GM18507 (cell line): ENCODE results near the gene FSTL3.

Experiments used
- DNase-seq: peaks from one replicate; pipeline ENCODE4 v3.0.0; 2011; ENCODE audit warnings: low read depth; ENCODE audit not compliant: insufficient read length; ENCODE audit errors: extremely low spot score
- FAIRE-seq: peaks from 2 replicates; lab custom pipeline; 2011; peaks lifted over from hg19 to GRCh38; lab: Jason Lieb, UNC

Gene FSTL3

GRCh38 chr19:644363-644762 lies 31.8 kb upstream of the FSTL3 start:
- FAIRE-seq (no peak), DNase-seq (no peak)

- DNase-seq (no peak), FAIRE-seq (no peak)
These were observed 31.4 kb upstream of the FSTL3 start for GRCh38 chr19:644789-645188.

- no peak for DNase-seq
- FAIRE-seq, result no peak
These were observed 30.0 kb upstream of the FSTL3 start for GRCh38 chr19:645912-646778.

- FAIRE-seq (no peak), DNase-seq (no peak)
These were observed 29.2 kb upstream of the FSTL3 start for GRCh38 chr19:646779-647565.

- no peak for FAIRE-seq
These were observed 28.5 kb upstream of the FSTL3 start for GRCh38 chr19:647566-648284.

GRCh38 chr19:648305-648704 lies 27.9 kb upstream of the FSTL3 start:
- DNase-seq (no peak), FAIRE-seq (no peak)

More at GRCh38 chr19:647566-648284, 28.5 kb upstream of the FSTL3 start:
- no peak for DNase-seq

DNA sequence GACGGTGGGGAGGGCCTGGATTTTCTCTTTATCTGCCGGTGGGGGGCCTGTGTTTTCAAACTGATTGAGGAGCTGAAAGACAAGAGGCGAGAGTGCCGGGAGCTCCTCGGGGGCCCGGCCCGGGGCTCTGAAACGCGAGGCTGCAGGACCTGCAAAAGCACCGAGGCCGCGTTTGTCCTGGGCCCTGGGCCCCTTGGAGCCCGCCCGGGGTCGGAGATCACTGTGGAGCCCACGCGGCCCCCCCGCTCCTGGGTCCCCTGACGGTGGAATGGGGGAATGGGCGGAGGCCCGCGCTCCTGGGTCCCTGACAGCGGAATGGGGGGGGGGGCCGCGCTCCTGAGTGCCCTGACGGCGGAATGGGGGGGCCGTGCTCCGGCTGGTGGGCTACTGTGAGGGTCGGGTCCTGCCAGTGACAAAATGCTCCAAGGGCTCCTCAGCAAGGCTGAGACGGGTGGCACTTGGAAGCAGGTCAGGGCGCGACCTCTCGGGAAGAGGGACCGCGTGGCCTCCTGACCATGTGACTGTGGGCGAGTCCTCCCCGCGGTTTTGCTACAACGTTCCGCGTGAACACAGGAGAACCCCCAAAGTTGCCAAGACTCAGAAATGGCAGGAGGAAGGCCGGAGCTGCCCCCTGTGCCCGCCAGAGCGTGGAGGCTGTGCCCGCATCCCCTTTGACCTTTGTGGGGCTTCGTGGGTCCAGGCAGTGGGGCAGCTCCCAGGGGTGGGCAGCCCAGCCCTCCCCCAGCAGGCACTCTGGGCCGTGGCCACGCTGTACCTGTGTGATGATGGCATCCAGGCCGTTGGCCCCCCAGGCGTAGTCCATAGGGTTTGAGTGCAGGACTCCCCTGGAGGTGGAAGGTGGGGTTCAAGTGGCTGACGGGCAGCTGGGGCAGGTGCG lies 27.0 kb upstream of the FSTL3 start:
- FAIRE-seq (no peak), DNase-seq (no peak)

- DNase-seq (no peak), FAIRE-seq (no peak)
These were observed 26.1 kb upstream of the FSTL3 start for GRCh38 chr19:650121-650520.

GRCh38 chr19:651114-651818 lies 24.9 kb upstream of the FSTL3 start:
- no peak for DNase-seq
- FAIRE-seq, result no peak

DNA sequence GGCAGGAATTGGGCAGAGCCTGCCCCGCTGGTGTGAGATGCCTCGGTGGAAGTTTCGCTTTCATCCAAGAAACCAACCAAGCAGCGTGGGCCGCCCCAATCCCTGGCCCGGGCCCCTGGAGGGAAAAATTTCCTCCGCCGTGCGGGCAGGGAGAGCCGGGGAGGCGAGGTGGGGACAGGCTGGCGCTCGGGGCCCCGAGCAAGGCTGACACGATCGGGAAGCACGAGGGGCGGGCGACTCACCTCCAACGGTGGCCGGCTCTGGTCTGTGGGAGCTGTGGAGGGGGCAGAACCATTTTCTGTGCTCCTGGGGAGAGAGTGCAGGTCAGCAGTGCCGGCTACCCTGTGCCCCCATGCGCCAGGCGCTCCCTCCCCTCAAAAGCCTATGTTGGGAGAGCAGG lies 24.2 kb upstream of the FSTL3 start:
- no peak for FAIRE-seq
- no peak for DNase-seq

GRCh38 chr19:652467-653389 lies 23.5 kb upstream of the FSTL3 start:
- FAIRE-seq (no peak), DNase-seq (no peak)

GRCh38 chr19:653425-653824 lies 22.8 kb upstream of the FSTL3 start:
- no peak for FAIRE-seq
- DNase-seq, result no peak

DNA sequence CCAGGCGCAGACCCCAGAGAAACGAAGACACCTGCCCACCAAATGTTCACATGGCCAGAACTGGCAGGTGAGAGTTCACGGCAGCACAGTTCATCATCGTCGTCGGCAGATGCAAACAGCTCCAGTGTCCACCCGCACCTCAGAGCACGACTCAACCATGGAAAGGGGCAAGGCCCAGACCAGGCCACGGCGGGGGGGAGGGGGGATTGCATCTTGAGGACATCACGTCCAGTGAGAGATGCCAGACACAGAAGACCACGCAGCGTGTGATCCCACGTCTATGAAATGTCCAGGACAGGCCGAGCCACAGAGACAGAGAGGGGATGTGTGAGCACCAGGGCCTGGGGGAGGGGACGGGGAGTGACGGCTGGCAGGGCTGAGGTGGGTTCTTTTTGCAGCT lies 20.5 kb upstream of the FSTL3 start:
- FAIRE-seq, result no peak

GRCh38 chr19:656751-657559 lies 19.2 kb upstream of the FSTL3 start:
- DNase-seq (no peak), FAIRE-seq (no peak)

More for the DNA sequence above, 20.5 kb upstream of the FSTL3 start:
- DNase-seq, result no peak

DNA sequence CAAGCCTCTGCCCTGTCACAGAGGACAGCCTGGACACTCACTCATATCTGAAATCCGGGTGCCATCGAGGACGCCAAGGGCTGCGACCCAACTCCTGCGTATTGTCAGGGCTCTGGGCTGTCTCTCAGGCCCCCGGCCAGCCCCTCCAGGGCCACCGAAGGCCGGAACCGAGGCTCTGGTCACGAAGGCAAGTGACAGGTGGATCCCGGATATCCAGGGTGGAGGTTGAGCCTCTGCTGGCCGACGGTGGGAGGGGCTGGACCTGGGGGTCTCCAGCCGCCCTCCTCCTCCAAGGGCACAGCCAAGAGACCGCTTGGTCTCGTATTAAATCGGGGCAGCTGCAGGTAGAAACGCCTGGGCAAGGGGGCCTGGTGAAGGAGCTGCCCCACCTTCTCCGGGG lies 18.6 kb upstream of the FSTL3 start:
- FAIRE-seq, result no peak

DNA sequence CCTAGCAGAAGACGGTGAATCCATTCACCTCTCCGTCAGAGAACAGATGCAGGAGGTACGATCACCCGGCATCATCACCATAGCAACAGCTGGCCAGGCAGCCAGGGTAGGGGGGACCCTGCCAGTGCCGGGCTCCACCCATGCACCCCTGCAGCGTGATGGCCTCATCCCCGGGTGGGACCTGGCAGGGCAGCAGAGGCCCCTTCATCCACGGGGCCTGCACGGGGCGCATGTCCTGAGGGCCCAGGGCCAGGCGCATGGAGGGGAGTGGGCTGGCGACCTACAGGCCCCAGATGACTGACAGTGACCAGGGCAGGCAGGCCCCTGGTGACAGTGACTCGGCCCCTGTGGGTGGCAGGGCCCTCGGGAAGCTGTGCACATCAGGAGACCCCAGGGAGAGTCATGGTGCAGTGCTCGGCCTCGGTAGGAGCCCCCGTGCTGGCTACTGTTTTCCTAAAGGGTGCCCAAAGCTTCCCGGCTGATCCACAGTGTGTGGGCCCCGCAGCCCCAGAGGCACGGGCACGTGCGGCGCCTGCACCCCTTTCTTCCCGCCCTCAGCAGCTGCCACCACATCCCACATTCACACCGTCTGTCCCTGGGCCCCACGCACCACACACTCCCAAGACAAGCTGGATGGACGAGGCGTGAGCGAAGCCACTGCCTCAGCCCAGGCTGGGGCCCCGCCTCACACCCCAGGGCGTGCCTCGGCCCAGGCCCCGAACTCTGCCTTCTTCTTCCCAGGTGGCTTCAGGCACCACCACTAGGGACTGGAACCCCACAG lies 17.9 kb upstream of the FSTL3 start:
- FAIRE-seq (no peak), DNase-seq (no peak)

More for the DNA sequence above, 18.6 kb upstream of the FSTL3 start:
- DNase-seq, result no peak
